H9 (cell line): ENCODE data around the gene PDE6H. TPM values are rescaled to one million over a fixed set of nuclear protein-coding genes. Genes with fewer than 3 reads are reported as not detected.

Source experiments
- DNase-seq: peaks from one replicate; pipeline ENCODE4 v3.0.0-alpha.2; 2017
- H2AFZ ChIP-seq: one replicate; pipeline ENCODE4 v1.6.1; 2013; ENCODE audit warnings: mild to moderate bottlenecking, low read length, control low read depth, moderate library complexity
- H2AK5ac ChIP-seq: 2 replicates; pipeline ENCODE4 v1.6.1; 2013; ENCODE audit warnings: low read length, control low read depth, mixed read lengths; ENCODE audit not compliant: insufficient read length
- H2BK120ac ChIP-seq: one replicate; pipeline ENCODE4 v1.6.1; 2013; ENCODE audit warnings: low read depth, mild to moderate bottlenecking, low read length, control low read depth, inconsistent platforms; ENCODE audit not compliant: poor library complexity, severe bottlenecking
- H2BK12ac ChIP-seq: 2 replicates; pipeline ENCODE4 v1.6.1; 2013; ENCODE audit warnings: low read length, control low read depth, mixed read lengths, low read depth; ENCODE audit not compliant: insufficient read length
- H2BK15ac ChIP-seq: 2 replicates; pipeline ENCODE4 v1.6.1; 2013; ENCODE audit warnings: low read depth, low read length, control low read depth
- H2BK20ac ChIP-seq: one replicate; pipeline ENCODE4 v1.6.1; 2013; ENCODE audit warnings: low read depth, mild to moderate bottlenecking, low read length, control low read depth, inconsistent platforms; ENCODE audit not compliant: poor library complexity, severe bottlenecking
- H2BK5ac ChIP-seq: 2 replicates; pipeline ENCODE4 v1.6.1; 2013; ENCODE audit warnings: low read length, control low read depth, mixed read lengths; ENCODE audit not compliant: insufficient read length
- H3K14ac ChIP-seq: 2 replicates; pipeline ENCODE4 v1.6.1; 2013; ENCODE audit warnings: low read length, control low read depth; ENCODE audit not compliant: insufficient read depth
- H3K18ac ChIP-seq: 2 replicates; pipeline ENCODE4 v1.6.1; 2013; ENCODE audit warnings: low read depth, mild to moderate bottlenecking, mixed read lengths, low read length, control low read depth; ENCODE audit not compliant: insufficient read length
- H3K23ac ChIP-seq: 2 replicates; pipeline ENCODE4 v1.6.1; 2013; ENCODE audit warnings: low read length, control low read depth, mixed read lengths, low read depth; ENCODE audit not compliant: insufficient read length
- H3K23me2 ChIP-seq: 2 replicates; pipeline ENCODE4 v1.6.1; 2013; ENCODE audit warnings: low read depth, mild to moderate bottlenecking, mixed read lengths, low read length, control low read depth; ENCODE audit not compliant: insufficient read length, poor library complexity, severe bottlenecking
- H3K27ac ChIP-seq: 2 replicates; pipeline ENCODE4 v1.5.1; 2013; ENCODE audit warnings: low read length, control low read depth, mixed read lengths, low read depth; ENCODE audit not compliant: insufficient read length
- H3K27me3 ChIP-seq: 2 replicates; pipeline ENCODE4 v1.6.1; 2013; ENCODE audit warnings: low read length, control low read depth, inconsistent platforms; ENCODE audit not compliant: insufficient read depth
- H3K4ac ChIP-seq: 2 replicates; pipeline ENCODE4 v1.6.1; 2013; ENCODE audit warnings: low read depth, mild to moderate bottlenecking, control low read depth, inconsistent platforms, low read length, moderate library complexity
- H3K4me1 ChIP-seq: 2 replicates; pipeline ENCODE4 v1.6.1; 2013; ENCODE audit warnings: low read length, control low read depth, inconsistent platforms; ENCODE audit not compliant: insufficient read depth
- H3K4me2 ChIP-seq: 2 replicates; pipeline ENCODE4 v1.6.1; 2013; ENCODE audit warnings: low read length, control low read depth, mixed read lengths; ENCODE audit not compliant: insufficient read length, insufficient read depth
- H3K56ac ChIP-seq: 2 replicates; pipeline ENCODE4 v1.6.1; 2013; ENCODE audit warnings: low read depth, mild to moderate bottlenecking, mixed read lengths, low read length, control low read depth; ENCODE audit not compliant: insufficient read length
- H3K79me1 ChIP-seq: 2 replicates; pipeline ENCODE4 v1.6.1; 2013; ENCODE audit warnings: low read depth, mild to moderate bottlenecking, moderate library complexity, low read length, control low read depth, inconsistent platforms; ENCODE audit not compliant: insufficient read depth, poor library complexity, severe bottlenecking
- H3K79me2 ChIP-seq: 2 replicates; pipeline ENCODE4 v1.6.1; 2013; ENCODE audit warnings: low read length, control low read depth, inconsistent platforms; ENCODE audit not compliant: insufficient read depth
- H3K9ac ChIP-seq: 2 replicates; pipeline ENCODE4 v1.6.1; 2013; ENCODE audit warnings: low read length, control low read depth, mixed read lengths; ENCODE audit not compliant: insufficient read length; ENCODE audit errors: extremely low read depth
- H3K9me3 ChIP-seq: one replicate; pipeline ENCODE4 v1.6.1; 2013; ENCODE audit warnings: low read depth, low read length, inconsistent platforms; ENCODE audit not compliant: control insufficient read depth
- H3T11ph ChIP-seq: one replicate; pipeline ENCODE4 v1.6.1; 2013; ENCODE audit warnings: mild to moderate bottlenecking, low read length, control low read depth, inconsistent platforms
- H4K20me1 ChIP-seq: one replicate; pipeline ENCODE4 v1.6.1; 2013; ENCODE audit not compliant: control insufficient read depth, insufficient read length, insufficient read depth
- H4K5ac ChIP-seq: 2 replicates; pipeline ENCODE4 v1.6.1; 2013; ENCODE audit warnings: low read depth, mild to moderate bottlenecking, mixed read lengths, low read length, control low read depth; ENCODE audit not compliant: insufficient read length
- H4K8ac ChIP-seq: replicated peaks from 2 replicates; pipeline ENCODE4 v1.6.1; 2013; ENCODE audit warnings: low read length, control low read depth, mixed read lengths, low read depth; ENCODE audit not compliant: insufficient read length
- H4K91ac ChIP-seq: 2 replicates; pipeline ENCODE4 v1.6.1; 2013; ENCODE audit warnings: low read depth, mild to moderate bottlenecking, moderate library complexity, mixed read lengths, low read length, control low read depth; ENCODE audit not compliant: insufficient read length
- H3K27ac Mint-ChIP-seq, 3 experiments: 2 replicates in 2 of 3; 3 replicates in 1 of 3; pipeline ENCODE4 v1.8.0; 2020 to 2021; ENCODE audit warnings: mixed read lengths in 3 of 3, mild to moderate bottlenecking in 1 of 3, moderate library complexity in 1 of 3
- H3K27me3 Mint-ChIP-seq: 2 replicates; pipeline ENCODE4 v1.8.0; 2021; ENCODE audit warnings: low read depth, mild to moderate bottlenecking, moderate library complexity, mixed read lengths
- H3K36me3 Mint-ChIP-seq, 3 experiments: 2 replicates in 2 of 3; 3 replicates in 1 of 3; pipeline ENCODE4 v1.8.0; 2020 to 2021; ENCODE audit warnings: low read depth in 3 of 3, mixed read lengths in 3 of 3; ENCODE audit not compliant: insufficient read depth in 1 of 3
- H3K4me1 Mint-ChIP-seq, 2 experiments: 2 replicates each; pipeline ENCODE4 v1.8.0; 2020; ENCODE audit warnings: mixed read lengths in 2 of 2
- H3K4me3 Mint-ChIP-seq, 2 experiments: 2 replicates in 1 of 2; 3 replicates in 1 of 2; pipeline ENCODE4 v1.8.0; 2020 to 2021; ENCODE audit warnings: mild to moderate bottlenecking in 2 of 2, mixed read lengths in 2 of 2, moderate library complexity in 1 of 2
- H3K9me3 Mint-ChIP-seq, 2 experiments: 2 replicates in 1 of 2; 3 replicates in 1 of 2; pipeline ENCODE4 v1.8.0; 2020; ENCODE audit warnings: mild to moderate bottlenecking in 2 of 2, mixed read lengths in 2 of 2, moderate library complexity in 1 of 2
- WGBS: extraction: QIAGEN DNeasy Blood & Tissue Kit; methylation state at CpG from one replicate; pipeline ENCODE4 v1.1.7; 2013; ENCODE audit warnings: missing lambda C conversion rate, low lambda C conversion rate, mixed read lengths; ENCODE audit not compliant: insufficient read length; ENCODE audit errors: extremely low coverage; 5-methylcytosine and 5-hydroxymethylcytosine counted together
- total RNA-seq: library from RNA; stranded (reverse); gene quantifications from 2 replicates; pipeline ENCODE4 v1.2.1, GENCODE V29; 2021
- TF ChIP-seq, protein P1 (sequence below): fragments of 200-600 bp; sonication (generic); conservative IDR thresholded peaks from 3 replicates; pipeline ENCODE4 v1.8.0; 2021; ENCODE audit warnings: antibody characterized with exemption, mild to moderate bottlenecking

Gene PDE6H
- total RNA-seq, 1 experiment from 2014 or later = not detected

DNA sequence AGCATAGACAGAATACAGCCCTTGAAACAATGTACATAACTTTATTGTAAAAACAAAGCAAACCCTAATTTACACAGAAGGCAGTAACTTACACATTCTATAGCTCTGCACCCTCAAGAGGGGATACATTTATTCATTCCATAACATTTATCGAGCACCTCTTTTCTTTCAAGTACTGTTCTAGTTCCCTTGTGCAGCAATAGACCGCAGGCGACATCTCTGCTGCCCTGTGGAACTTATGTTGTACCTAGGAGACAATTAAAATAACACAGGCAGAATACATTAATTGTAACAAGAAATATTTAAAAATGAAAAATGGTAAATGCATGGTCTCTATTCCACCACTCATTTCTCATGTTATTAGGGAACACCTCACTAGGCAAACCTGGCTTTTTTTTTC is 10.0 kb upstream of the PDE6H start:
- Histone ChIP-seq H2AK5ac (no peak overlapping the region), H4K5ac (no peak overlapping the region), H3K9ac (no peak overlapping the region), H3K23me2 (no peaks in the 10 kb centered on the region), H3K79me1 (no peaks in the 10 kb centered on the region), H2BK15ac (no peak overlapping the region), H3K23ac (no peak overlapping the region), H3K56ac (no peak overlapping the region), H3K4me1 (peaks cover 3% of the 10 kb centered on the region), H3K9me3 (no peaks in the 10 kb centered on the region), H2BK12ac (no peak overlapping the region), H3K4ac (no peak overlapping the region), H2BK20ac (no peak overlapping the region), H2AFZ (no peak overlapping the region), H3K4me2 (no peak overlapping the region), H4K8ac (no peak overlapping the region), H3K79me2 (no peaks in the 10 kb centered on the region), H3T11ph (no peak overlapping the region), H4K20me1 (no peaks in the 10 kb centered on the region), H3K27me3 (no peaks in the 10 kb centered on the region), H3K14ac (no peak overlapping the region), H3K18ac (no peak overlapping the region), H2BK5ac (no peak overlapping the region), H2BK120ac (no peak overlapping the region), H3K27ac (no peak overlapping the region), H4K91ac (no peak overlapping the region)
- Mint-ChIP-seq H3K27me3 (no peaks in the 10 kb centered on the region), H3K9me3 (no peaks in the 10 kb centered on the region), H3K4me1 (peaks cover 12 to 13% of the 10 kb centered on the region in 2 experiments), H3K27ac (no peak overlapping the region), H3K36me3 (no peaks in the 10 kb centered on the region), H3K4me3 (no peak overlapping the region)
- TF ChIP-seq, protein P1, sequence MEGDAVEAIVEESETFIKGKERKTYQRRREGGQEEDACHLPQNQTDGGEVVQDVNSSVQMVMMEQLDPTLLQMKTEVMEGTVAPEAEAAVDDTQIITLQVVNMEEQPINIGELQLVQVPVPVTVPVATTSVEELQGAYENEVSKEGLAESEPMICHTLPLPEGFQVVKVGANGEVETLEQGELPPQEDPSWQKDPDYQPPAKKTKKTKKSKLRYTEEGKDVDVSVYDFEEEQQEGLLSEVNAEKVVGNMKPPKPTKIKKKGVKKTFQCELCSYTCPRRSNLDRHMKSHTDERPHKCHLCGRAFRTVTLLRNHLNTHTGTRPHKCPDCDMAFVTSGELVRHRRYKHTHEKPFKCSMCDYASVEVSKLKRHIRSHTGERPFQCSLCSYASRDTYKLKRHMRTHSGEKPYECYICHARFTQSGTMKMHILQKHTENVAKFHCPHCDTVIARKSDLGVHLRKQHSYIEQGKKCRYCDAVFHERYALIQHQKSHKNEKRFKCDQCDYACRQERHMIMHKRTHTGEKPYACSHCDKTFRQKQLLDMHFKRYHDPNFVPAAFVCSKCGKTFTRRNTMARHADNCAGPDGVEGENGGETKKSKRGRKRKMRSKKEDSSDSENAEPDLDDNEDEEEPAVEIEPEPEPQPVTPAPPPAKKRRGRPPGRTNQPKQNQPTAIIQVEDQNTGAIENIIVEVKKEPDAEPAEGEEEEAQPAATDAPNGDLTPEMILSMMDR = no peak
- no CpG with 5 or more reads among the region's 3 CpGs for WGBS
- DNase-seq = no peak
